GM21526 (cell line): ENCODE measurements around the gene LPCAT2.
A peak's percentile ranks its signal among the peaks of the same experiment; 100 is the strongest.

ENCODE experiments used
- ATAC-seq: cut with Tn5 transposase; IDR thresholded peaks from one replicate; pipeline ENCODE4 v1.9.1; 2021; ENCODE audit warnings: moderate library complexity; ENCODE audit not compliant: unreplicated experiment, low FRiP score

Gene LPCAT2

GRCh38 chr16:55508941-55509931 lies at the start of gene LPCAT2:
TSS of gene LPCAT2 (plus strand) at chr16:55509072. CDS start at chr16:55509182, 110 bp downstream.
- no peak for ATAC-seq

DNA sequence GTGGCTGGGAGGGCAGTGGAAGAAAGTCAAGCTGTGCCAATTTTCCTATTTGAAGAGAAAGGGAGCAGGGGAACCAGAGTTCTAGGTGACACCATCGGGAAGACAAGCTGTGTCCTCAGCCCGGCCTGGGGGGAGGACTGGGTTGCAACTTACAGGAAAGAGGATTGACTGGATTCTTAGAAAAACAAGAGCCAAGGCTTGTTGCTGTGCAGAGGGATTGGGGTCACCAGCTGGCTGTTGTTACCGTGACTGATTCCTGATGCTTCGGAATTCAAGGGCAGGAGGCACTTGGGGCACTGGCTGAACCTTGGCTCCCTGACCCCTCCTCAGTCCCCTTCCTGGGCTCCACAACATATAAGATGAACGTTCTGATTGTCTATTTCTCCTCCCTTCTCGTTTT lies 46.6 kb upstream of the LPCAT2 start:
- no peak for ATAC-seq

- no peak for ATAC-seq
These were observed 44.5 kb upstream of the LPCAT2 start for GRCh38 chr16:55464375-55464774.

- ATAC-seq: peak; percentile 94
These were observed 43.6 kb upstream of the LPCAT2 start for GRCh38 chr16:55465077-55465896.

- no peak for ATAC-seq
These were observed 42.7 kb upstream of the LPCAT2 start for GRCh38 chr16:55466209-55466608.

GRCh38 chr16:55467898-55468297 lies 41.0 kb upstream of the LPCAT2 start:
- no peak for ATAC-seq

- no peak for ATAC-seq
These were observed 40.4 kb upstream of the LPCAT2 start for GRCh38 chr16:55468352-55468990.

DNA sequence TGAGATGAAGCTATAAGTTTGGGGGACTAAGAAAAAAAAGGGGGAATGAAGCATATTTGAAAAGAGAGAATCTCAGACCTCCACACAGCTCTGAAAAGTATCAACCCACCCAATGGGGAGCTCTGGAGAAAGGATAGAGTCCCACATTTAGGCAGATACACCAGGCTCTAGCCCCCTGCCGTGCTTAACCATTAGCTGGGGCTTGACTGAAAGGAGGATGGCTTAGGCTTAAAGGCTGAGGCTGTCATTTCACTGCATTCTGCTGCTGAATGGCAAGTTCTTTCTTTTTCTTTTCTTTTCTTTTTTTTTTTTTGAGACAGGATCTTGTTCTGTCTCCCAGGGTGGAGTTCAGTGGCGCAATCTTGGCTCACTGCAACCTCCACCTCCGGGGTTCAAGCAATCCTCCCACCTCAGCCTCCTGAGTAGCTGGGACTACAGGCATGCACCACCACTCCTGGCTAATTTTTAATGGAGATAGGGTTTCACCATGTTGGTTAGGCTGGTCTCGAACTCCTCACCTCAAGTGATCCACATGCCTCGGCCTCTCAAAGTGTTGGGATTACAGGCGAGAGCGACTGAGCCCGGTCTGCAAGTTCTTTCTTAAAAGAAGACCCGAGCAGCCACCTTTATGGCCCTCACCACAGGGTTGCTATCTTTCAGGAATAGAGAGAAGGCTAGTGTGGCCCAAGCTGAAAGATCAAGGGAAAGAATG lies 38.9 kb upstream of the LPCAT2 start:
- ATAC-seq: no peak

GRCh38 chr16:55470533-55471371 lies 38.1 kb upstream of the LPCAT2 start:
- ATAC-seq: no peak

DNA sequence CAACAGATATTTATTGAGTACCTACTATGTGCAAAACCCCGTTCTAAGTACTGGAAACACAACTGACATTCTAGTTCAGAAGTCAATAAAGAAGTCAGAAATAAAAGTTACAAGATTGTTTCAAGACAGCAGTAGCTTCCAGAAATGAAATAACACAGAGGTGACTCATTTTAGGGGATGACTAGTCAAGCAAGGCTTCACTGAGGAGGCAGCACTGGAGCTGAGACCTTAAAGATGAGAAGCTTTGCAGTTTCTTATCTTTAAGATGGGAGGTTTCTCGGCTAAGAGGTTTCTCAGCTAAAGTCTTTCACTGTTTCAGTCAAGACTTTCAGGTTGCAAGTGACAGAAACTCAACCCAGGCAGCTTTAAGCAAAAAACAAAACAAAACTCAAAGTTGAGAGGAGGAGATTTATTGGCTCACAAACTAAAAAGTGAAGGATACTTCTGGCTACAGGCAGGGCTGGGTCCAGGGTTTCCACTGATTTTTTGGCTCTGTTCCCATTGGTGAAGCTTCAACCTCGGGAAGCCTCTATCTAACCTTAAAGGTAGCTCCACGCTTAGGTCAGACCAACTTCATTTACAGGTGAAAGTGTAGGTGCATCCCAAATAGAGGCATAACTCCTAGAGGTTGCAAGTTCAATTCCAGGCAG lies 37.3 kb upstream of the LPCAT2 start:
- peak; percentile 75 for ATAC-seq

DNA sequence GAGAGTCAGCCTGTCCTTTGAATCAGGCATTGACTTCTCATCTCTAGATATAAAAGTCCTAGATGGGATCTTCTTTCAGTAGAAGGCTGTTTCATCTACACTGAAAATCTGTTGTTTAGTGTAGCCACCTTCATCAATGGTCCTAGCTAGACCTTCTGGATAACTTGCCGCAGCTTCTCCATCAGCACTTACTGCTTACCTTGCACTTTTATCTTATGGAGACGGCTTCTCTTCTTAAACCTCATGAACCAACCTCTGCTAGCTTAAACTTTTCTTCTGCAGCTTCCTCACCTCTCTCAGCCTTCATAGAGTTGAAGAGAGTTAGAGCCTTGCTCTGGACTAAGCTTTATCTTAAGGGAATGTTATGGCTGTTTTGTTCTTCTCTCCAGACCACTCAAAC lies 35.3 kb upstream of the LPCAT2 start:
- no peak for ATAC-seq

GRCh38 chr16:55474821-55475220 lies 34.1 kb upstream of the LPCAT2 start:
- ATAC-seq: no peak

- no peak for ATAC-seq
These were observed 33.0 kb upstream of the LPCAT2 start for GRCh38 chr16:55475919-55476318.

DNA sequence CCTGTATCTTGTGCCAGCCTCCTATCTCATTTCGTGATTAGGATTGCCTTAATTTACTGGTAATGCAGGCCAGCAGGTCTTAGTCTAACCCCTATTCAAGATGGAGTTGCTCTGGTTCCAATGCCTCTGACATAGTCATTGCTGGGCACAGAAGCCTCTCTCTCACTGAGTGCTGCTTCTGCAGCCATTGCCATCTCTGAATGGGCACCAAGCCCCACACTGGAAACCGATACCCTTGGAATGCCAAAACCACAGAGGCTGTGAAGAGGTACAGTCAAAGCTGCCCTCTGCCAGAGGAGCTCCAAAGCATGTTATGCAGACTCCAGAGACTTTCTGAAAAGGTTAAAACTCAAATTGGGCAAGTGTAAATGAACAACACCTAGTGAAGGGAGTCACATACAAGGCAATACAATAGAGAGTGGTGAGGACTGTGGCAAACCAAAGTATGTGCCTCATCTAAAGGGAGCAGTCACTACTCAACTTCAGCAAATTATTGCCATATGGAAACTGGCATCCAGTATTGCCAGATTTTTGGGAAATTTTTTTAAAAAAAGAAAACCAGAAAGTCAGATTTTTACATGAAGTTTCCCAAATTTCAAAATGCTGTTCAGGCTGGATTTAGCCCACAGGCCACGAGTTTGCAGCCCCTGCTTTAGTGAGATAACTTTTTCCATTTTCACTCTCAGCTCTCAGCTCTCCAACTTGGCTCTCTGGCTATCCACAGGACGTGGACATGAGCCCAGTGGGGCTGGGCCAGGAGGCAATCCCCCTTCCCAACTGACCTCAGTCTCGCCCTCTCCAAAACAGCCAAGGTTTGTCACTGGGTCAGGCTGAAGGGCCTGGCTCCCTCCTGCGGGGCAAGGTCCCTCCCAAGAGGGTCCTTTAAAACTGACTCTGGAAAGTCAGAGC lies 32.0 kb upstream of the LPCAT2 start:
- no peak for ATAC-seq

GRCh38 chr16:55477736-55478135 lies 31.1 kb upstream of the LPCAT2 start:
- ATAC-seq: no peak

DNA sequence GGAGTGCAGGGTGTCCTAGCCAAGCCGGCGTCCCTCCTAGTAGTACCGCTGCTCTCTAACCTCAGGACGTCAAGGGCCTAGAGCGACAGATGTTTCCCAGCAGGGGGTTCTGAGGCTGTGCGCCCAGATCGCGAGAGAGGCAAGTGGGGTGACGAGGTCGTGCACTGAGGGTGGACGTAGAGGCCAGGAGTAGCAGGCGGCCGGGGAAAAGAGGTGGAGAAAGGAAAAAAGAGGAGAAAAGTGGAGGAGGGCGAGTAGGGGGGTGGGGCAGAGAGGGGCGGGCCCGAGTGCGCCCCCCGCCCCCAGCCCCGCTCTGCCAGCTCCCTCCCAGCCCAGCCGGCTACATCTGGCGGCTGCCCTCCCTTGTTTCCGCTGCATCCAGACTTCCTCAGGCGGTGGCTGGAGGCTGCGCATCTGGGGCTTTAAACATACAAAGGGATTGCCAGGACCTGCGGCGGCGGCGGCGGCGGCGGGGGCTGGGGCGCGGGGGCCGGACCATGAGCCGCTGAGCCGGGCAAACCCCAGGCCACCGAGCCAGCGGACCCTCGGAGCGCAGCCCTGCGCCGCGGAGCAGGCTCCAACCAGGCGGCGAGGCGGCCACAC lies 29.9 kb upstream of the LPCAT2 start, which contains the start of gene MMP2:
Gene MMP2 (plus strand): TSS at position 372 of the 603 bp plus-strand sequence. CDS start 282 bp downstream, outside the sequence.
- ATAC-seq: no peak

GRCh38 chr16:55479430-55480140 lies 29.3 kb upstream of the LPCAT2 start:
- no peak for ATAC-seq
